Skeletal muscle tissue (tissue), 4 donors: ENCODE data around the gene CHPF2. TPM values are rescaled to one million over a fixed set of nuclear protein-coding genes. Genes with fewer than 3 reads are reported as not detected.
A peak's percentile ranks its signal among the peaks of the same experiment; 100 is the strongest.

Experiments used
- H3K27ac ChIP-seq: one replicate; pipeline ENCODE4 v1.7.0; 2013; ENCODE audit warnings: mild to moderate bottlenecking, low read depth, low read length, inconsistent platforms
- H3K27me3 ChIP-seq, 3 donors: one replicate each; pipeline ENCODE4 v1.7.0; 2013; ENCODE audit warnings: low read length in 3 of 3; ENCODE audit not compliant: control insufficient read depth in 3 of 3, insufficient read depth in 3 of 3
- H3K36me3 ChIP-seq, 3 donors: one replicate each; pipeline ENCODE4 v1.7.0; 2013; ENCODE audit warnings: low read length in 3 of 3; ENCODE audit not compliant: control insufficient read depth in 3 of 3, insufficient read depth in 3 of 3
- H3K4me1 ChIP-seq, 3 donors: one replicate each; pipeline ENCODE4 v1.7.0; 2013; ENCODE audit warnings: low read length in 3 of 3, mild to moderate bottlenecking in 3 of 3; ENCODE audit not compliant: control insufficient read depth in 3 of 3, insufficient read depth in 3 of 3
- H3K4me3 ChIP-seq, 3 donors: one replicate each; pipeline ENCODE4 v1.7.0; 2013; ENCODE audit warnings: low read length in 3 of 3
- H3K9ac ChIP-seq, 3 donors: one replicate each; pipeline ENCODE4 v1.7.0; 2013; ENCODE audit warnings: low read length in 3 of 3, mild to moderate bottlenecking in 3 of 3, moderate library complexity in 2 of 3, low read depth in 1 of 3
- H3K9me3 ChIP-seq, 3 donors: one replicate each; pipeline ENCODE4 v1.7.0; 2013; ENCODE audit warnings: low read length in 3 of 3; ENCODE audit not compliant: control insufficient read depth in 3 of 3
- total RNA-seq: library from RNA; depleted of rRNA; stranded (reverse); fragments of >200 nt; gene quantifications from one replicate; pipeline ENCODE4 v1.2.3, GENCODE V29; 2014
- donor health status: Osteomylitis.

The CHPF2 gene
- 16.2 TPM for total RNA-seq

- Histone ChIP-seq H3K4me1 (peaks cover 33 to 46% (median 37%) of the 10 kb centered on the region in 3 donors), H3K27me3 (no peaks in the 10 kb centered on the region), H3K9ac (peak within 1 kb of the TSS; percentile 75 to 93 (median 91)), H3K9me3 (no peaks in the 10 kb centered on the region), H3K4me3 (peak within 1 kb of the TSS; percentile 80 to 90 (median 89)), H3K36me3 (peaks cover 17 to 24% (median 22%) of the 10 kb centered on the region in 3 donors), H3K27ac (peak within 1 kb of the TSS; percentile 53)
Measured at GRCh38 chr7:151232091-151232916, at the start of gene CHPF2. CHPF2 (plus strand) TSS chr7:151232483; CDS start chr7:151234012, 1,529 bp downstream.

GRCh38 chr7:151185762-151186639 lies 46.3 kb upstream of the CHPF2 start:
- H3K27ac ChIP-seq: peak overlapping the region; percentile 97
- peaks cover 0 to 8% (median 7%) of the 10 kb centered on the region in 3 donors for H3K36me3 ChIP-seq
- H3K9ac ChIP-seq: peak overlapping the region; percentile 81 to 99 (median 86)
- peaks cover 24 to 67% (median 42%) of the 10 kb centered on the region in 3 donors for H3K4me1 ChIP-seq
- no peaks in the 10 kb centered on the region for H3K9me3 ChIP-seq
- no peaks in the 10 kb centered on the region for H3K27me3 ChIP-seq
- peak overlapping the region; percentile 69 to 87 (median 75) for H3K4me3 ChIP-seq

GRCh38 chr7:151186640-151187408 lies 45.5 kb upstream of the CHPF2 start, which contains the start of gene ASB10:
ASB10 (minus strand) TSS chr7:151187250; CDS start chr7:151187130, 120 bp downstream.
- peak within 1 kb of the TSS; percentile 81 to 99 (median 86) for H3K9ac ChIP-seq
- peak within 1 kb of the TSS; percentile 69 to 87 (median 75) for H3K4me3 ChIP-seq
- H3K27ac ChIP-seq: peak within 1 kb of the TSS; percentile 97
- no peaks in the 10 kb centered on the region for H3K27me3 ChIP-seq
- H3K36me3 ChIP-seq: peaks cover 0 to 6% (median 5%) of the 10 kb centered on the region in 3 donors
- H3K4me1 ChIP-seq: peaks cover 29 to 67% (median 41%) of the 10 kb centered on the region in 3 donors
- no peaks in the 10 kb centered on the region for H3K9me3 ChIP-seq

- H3K4me1 ChIP-seq: peaks cover 26 to 66% (median 38%) of the 10 kb centered on the region in 3 donors
- no peaks in the 10 kb centered on the region for H3K9me3 ChIP-seq
- H3K27me3 ChIP-seq: no peaks in the 10 kb centered on the region
- H3K4me3 ChIP-seq: peak overlapping the region; percentile 69 to 87 (median 75)
- H3K9ac ChIP-seq: peak overlapping the region; percentile 81 to 99 (median 86)
- peak overlapping the region; percentile 97 for H3K27ac ChIP-seq
- peaks cover 0 to 5% (median 4%) of the 10 kb centered on the region in 3 donors for H3K36me3 ChIP-seq
Measured at GRCh38 chr7:151187409-151188251, 44.7 kb upstream of the CHPF2 start.

GRCh38 chr7:151188252-151188542 lies 44.1 kb upstream of the CHPF2 start:
- H3K4me1 ChIP-seq: peaks cover 26 to 60% (median 34%) of the 10 kb centered on the region in 3 donors
- peak overlapping the region; percentile 59 to 75 (median 68) for H3K4me3 ChIP-seq
- peak overlapping the region; percentile 81 to 99 (median 86) for H3K9ac ChIP-seq
- no peaks in the 10 kb centered on the region for H3K9me3 ChIP-seq
- H3K27ac ChIP-seq: peak overlapping the region; percentile 97
- peaks cover 0 to 5% (median 0%) of the 10 kb centered on the region in 3 donors for H3K36me3 ChIP-seq
- no peaks in the 10 kb centered on the region for H3K27me3 ChIP-seq

GRCh38 chr7:151189038-151189437 lies 43.2 kb upstream of the CHPF2 start:
- no peak overlapping the region for H3K9ac ChIP-seq
- H3K4me1 ChIP-seq: peaks cover 26 to 60% (median 34%) of the 10 kb centered on the region in 3 donors
- H3K27ac ChIP-seq: no peak overlapping the region
- no peaks in the 10 kb centered on the region for H3K27me3 ChIP-seq
- H3K4me3 ChIP-seq: no peak overlapping the region
- peaks cover 0 to 5% (median 0%) of the 10 kb centered on the region in 3 donors for H3K36me3 ChIP-seq
- H3K9me3 ChIP-seq: no peaks in the 10 kb centered on the region

- H3K4me3 ChIP-seq: peak overlapping the region in 1 of 3 donors; percentile 20
- peak overlapping the region; percentile 72 for H3K27ac ChIP-seq
- H3K27me3 ChIP-seq: peaks cover 0 to 15% (median 5%) of the 10 kb centered on the region in 3 donors
- no peaks in the 10 kb centered on the region for H3K9me3 ChIP-seq
- H3K9ac ChIP-seq: peak overlapping the region in 2 of 3 donors; percentile 38 to 62
- H3K4me1 ChIP-seq: peaks cover 20 to 39% (median 25%) of the 10 kb centered on the region in 3 donors
- H3K36me3 ChIP-seq: no peaks in the 10 kb centered on the region
Measured at GRCh38 chr7:151191544-151191943, 40.7 kb upstream of the CHPF2 start.

GRCh38 chr7:151192002-151192539 lies 40.2 kb upstream of the CHPF2 start:
- peaks cover 0 to 19% (median 5%) of the 10 kb centered on the region in 3 donors for H3K27me3 ChIP-seq
- H3K4me1 ChIP-seq: peaks cover 19 to 34% (median 28%) of the 10 kb centered on the region in 3 donors
- no peaks in the 10 kb centered on the region for H3K9me3 ChIP-seq
- H3K27ac ChIP-seq: peak overlapping the region; percentile 72
- no peaks in the 10 kb centered on the region for H3K36me3 ChIP-seq
- H3K4me3 ChIP-seq: no peak overlapping the region
- H3K9ac ChIP-seq: no peak overlapping the region
